ENCODE data around the gene LY86. TPM values are rescaled to one million over a fixed set of nuclear protein-coding genes. Genes with fewer than 3 reads are reported as not detected.

LY86 gene
- total RNA-seq, 1 experiment from 2014 or later: not detected

GRCh38 chr6:6545616-6546317 lies 42.8 kb upstream of the LY86 start (continued):
- TF ChIP-seq STAT6 (CRISPR knock-in tag; conservative IDR thresholded peaks at IDR 0.05; ENCODE audit: low read depth): no peak

- H3K27ac Mint-ChIP-seq: no peak overlapping the region
- H3K4me1 Mint-ChIP-seq: peaks cover 19% of the 10 kb centered on the region
- ATAC-seq (peak; percentile 59), DNase-seq (ENCODE audit: low spot score) (peak; percentile 62)
- TF ChIP-seq USF1 (CRISPR knock-in tag; IDR thresholded peaks at IDR 0.05) (peak; percentile 44; the same call in 1 of the 2 replicates), MXD4 (CRISPR knock-in tag; IDR thresholded peaks at IDR 0.05; ENCODE audit: borderline replicate concordance) (no peak), ZSCAN18 (CRISPR knock-in tag; IDR thresholded peaks at IDR 0.05) (no peak), CDX4 (CRISPR knock-in tag; IDR thresholded peaks at IDR 0.05; ENCODE audit: borderline replicate concordance) (no peak), CREM (CRISPR knock-in tag; IDR thresholded peaks at IDR 0.05) (no peak), TP53 (CRISPR knock-in tag; IDR thresholded peaks at IDR 0.05) (peak; percentile 73; the same call in 1 of the 2 replicates), CBFB (CRISPR knock-in tag; IDR thresholded peaks at IDR 0.05; ENCODE audit: low read depth) (no peak), TCF7 (CRISPR knock-in tag; IDR thresholded peaks at IDR 0.05; ENCODE audit: low read depth) (no peak), PRDM15 (CRISPR knock-in tag; IDR thresholded peaks at IDR 0.05) (no peak), NR1H2 (CRISPR knock-in tag; IDR thresholded peaks at IDR 0.05) (no peak), USF2 (CRISPR knock-in tag; IDR thresholded peaks at IDR 0.05) (no peak), ZNF138 (CRISPR knock-in tag; conservative IDR thresholded peaks at IDR 0.05) (no peak)
- TF ChIP-seq, protein P1, sequence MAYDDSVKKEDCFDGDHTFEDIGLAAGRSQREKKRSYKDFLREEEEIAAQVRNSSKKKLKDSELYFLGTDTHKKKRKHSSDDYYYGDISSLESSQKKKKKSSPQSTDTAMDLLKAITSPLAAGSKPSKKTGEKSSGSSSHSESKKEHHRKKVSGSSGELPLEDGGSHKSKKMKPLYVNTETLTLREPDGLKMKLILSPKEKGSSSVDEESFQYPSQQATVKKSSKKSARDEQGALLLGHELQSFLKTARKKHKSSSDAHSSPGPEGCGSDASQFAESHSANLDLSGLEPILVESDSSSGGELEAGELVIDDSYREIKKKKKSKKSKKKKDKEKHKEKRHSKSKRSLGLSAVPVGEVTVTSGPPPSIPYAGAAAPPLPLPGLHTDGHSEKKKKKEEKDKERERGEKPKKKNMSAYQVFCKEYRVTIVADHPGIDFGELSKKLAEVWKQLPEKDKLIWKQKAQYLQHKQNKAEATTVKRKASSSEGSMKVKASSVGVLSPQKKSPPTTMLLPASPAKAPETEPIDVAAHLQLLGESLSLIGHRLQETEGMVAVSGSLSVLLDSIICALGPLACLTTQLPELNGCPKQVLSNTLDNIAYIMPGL (CRISPR knock-in tag; IDR thresholded peaks at IDR 0.05): peak; percentile 85; the same call in 1 of the 2 replicates
- TF ChIP-seq, protein P2, sequence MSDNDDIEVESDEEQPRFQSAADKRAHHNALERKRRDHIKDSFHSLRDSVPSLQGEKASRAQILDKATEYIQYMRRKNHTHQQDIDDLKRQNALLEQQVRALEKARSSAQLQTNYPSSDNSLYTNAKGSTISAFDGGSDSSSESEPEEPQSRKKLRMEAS (CRISPR knock-in tag; IDR thresholded peaks at IDR 0.05): peak; percentile 75; the same call in 1 of the 2 replicates
- peaks cover 12% of the 10 kb centered on the region for H3K9me3 Mint-ChIP-seq
- H3K4me3 Mint-ChIP-seq: peak overlapping the region; percentile 75
- peaks cover 9% of the 10 kb centered on the region; the same call in 1 of the 2 replicates for H3K36me3 Mint-ChIP-seq
- ChIA-PET CTCF (interaction anchor here (0.6 to 3.1 kb wide), 44 partner anchors 8 to 1263 kb away, joined by 3 to 28 read pairs (median 4); partner anchors contain the start of genes F13A1 and NRN1), POLR2A (interaction anchor here (0.9 to 1.3 kb wide), 3 partner anchors 33 to 52 kb away, joined by 3 read pairs; partner anchors contain the start of gene LY86)
- peaks cover 28% of the 10 kb centered on the region for H3K27me3 Mint-ChIP-seq (ENCODE audit: low read depth)
These were observed 42.0 kb upstream of the LY86 start for GRCh38 chr6:6546318-6547109.

All from WTC11 (cell line).